Measurements from ENCODE around the gene PNMT.

DNA sequence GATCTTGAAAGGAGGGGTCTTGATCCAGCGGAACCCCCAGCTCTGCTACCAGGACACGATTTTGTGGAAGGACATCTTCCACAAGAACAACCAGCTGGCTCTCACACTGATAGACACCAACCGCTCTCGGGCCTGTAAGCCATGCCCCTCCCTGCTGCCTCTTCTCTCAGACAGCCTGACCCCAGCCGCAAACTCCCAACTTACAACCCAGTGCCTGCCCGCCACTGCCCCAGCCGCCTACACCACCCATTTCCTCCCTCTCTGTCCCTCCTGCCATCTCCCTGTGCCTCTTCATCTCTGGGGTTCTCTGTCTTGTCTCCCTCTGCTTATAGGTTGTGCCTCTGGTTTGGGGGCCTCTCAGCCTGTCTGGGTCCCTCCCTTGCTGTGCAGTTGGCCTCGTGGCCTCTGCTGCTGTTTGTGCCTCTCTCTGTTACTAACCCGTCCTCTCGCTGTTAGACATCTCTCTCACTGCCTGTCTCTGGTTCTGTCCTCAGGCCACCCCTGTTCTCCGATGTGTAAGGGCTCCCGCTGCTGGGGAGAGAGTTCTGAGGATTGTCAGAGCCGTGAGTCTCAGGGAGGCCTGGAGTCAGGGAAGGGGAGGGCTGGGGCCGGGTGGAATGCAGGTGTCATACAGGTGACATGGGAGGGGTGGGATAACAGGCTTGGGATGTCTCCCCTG, 41.2 kb downstream of the PNMT start:
- TF ChIP-seq CHD1 (IDR thresholded peaks at IDR 0.05; ENCODE audit: low read depth, low read length), result no peak
- TF ChIP-seq, protein P1, sequence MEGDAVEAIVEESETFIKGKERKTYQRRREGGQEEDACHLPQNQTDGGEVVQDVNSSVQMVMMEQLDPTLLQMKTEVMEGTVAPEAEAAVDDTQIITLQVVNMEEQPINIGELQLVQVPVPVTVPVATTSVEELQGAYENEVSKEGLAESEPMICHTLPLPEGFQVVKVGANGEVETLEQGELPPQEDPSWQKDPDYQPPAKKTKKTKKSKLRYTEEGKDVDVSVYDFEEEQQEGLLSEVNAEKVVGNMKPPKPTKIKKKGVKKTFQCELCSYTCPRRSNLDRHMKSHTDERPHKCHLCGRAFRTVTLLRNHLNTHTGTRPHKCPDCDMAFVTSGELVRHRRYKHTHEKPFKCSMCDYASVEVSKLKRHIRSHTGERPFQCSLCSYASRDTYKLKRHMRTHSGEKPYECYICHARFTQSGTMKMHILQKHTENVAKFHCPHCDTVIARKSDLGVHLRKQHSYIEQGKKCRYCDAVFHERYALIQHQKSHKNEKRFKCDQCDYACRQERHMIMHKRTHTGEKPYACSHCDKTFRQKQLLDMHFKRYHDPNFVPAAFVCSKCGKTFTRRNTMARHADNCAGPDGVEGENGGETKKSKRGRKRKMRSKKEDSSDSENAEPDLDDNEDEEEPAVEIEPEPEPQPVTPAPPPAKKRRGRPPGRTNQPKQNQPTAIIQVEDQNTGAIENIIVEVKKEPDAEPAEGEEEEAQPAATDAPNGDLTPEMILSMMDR (IDR thresholded peaks at IDR 0.05; ENCODE audit: control extremely low read depth in 1 of 3, insufficient read depth in 1 of 3, low read depth in 1 of 3, low read length in 3 of 3), result no peak
- no peak for TF ChIP-seq EP300 (IDR thresholded peaks at IDR 0.05; ENCODE audit: borderline replicate concordance in 1 of 2, low read depth in 2 of 2, low read length in 2 of 2)
- no peak for TF ChIP-seq TAF1 (IDR thresholded peaks at IDR 0.05; ENCODE audit: low read depth, low read length)
- no peak for TF ChIP-seq ZNF274 (IDR thresholded peaks at IDR 0.05; ENCODE audit: borderline replicate concordance, extremely low read depth, low read length)
- TF ChIP-seq POLR2AphosphoS5 (IDR thresholded peaks at IDR 0.05; ENCODE audit: low read depth, low read length), result no peak
- TF ChIP-seq SIN3A (conservative IDR thresholded peaks at IDR 0.05 in 1 of 2, IDR thresholded peaks at IDR 0.05 in 1 of 2; ENCODE audit: low read depth in 1 of 2, low read length in 2 of 2), result no peak
- no peak for TF ChIP-seq POLR2A (IDR thresholded peaks at IDR 0.05; ENCODE audit: control extremely low read depth in 1 of 2, low read depth in 2 of 2, low read length in 2 of 2)
- TF ChIP-seq SP1 (IDR thresholded peaks at IDR 0.05; ENCODE audit: low read depth, low read length), result no peak
- no peak for TF ChIP-seq SRF (IDR thresholded peaks at IDR 0.05; ENCODE audit: low read depth, low read length)
- TF ChIP-seq RNF2 (IDR thresholded peaks at IDR 0.05; ENCODE audit: borderline replicate concordance, low read depth, low read length, missing control alignments, poor library complexity, severe bottlenecking), result no peak
- TF ChIP-seq FOSL1 (IDR thresholded peaks at IDR 0.05; ENCODE audit: insufficient read depth, low read depth, low read length), result no peak
- TF ChIP-seq RAD21 (IDR thresholded peaks at IDR 0.05 in 1 of 2, conservative IDR thresholded peaks at IDR 0.05 in 1 of 2; ENCODE audit: low read depth in 2 of 2, low read length in 2 of 2), result no peak
